GM12892 (cell line): ENCODE results near the gene NCOR1.

Experiments
- POLR2A ChIP-seq: IDR thresholded peaks from 2 replicates; pipeline ENCODE4 v1.6.1; 2011; ENCODE audit warnings: low read depth, low read length, control low read depth
- POLR2AphosphoS5 ChIP-seq: IDR thresholded peaks from 2 replicates; pipeline ENCODE4 v1.6.1; 2011; ENCODE audit warnings: low read depth, low read length, control low read depth

GRCh38 chr17:16215002-16215272 lies 397 bp downstream of the NCOR1 start:
- TF ChIP-seq POLR2A (no peak), POLR2AphosphoS5 (no peak)
